Fibroblast of skin of scalp (primary cell): ENCODE data around the gene CRB3. TPM values are rescaled to one million over a fixed set of nuclear protein-coding genes. Genes with fewer than 3 reads are reported as not detected.
"Not testable (repeated sequence)": the region's sequence is repeated elsewhere in the genome, so short reads cannot be mapped to it uniquely, and the experiment has no call there.

Experiments used
- DNase-seq: peaks from one replicate; pipeline ENCODE4 v3.0.0-alpha.2; 2013
- polyA plus RNA-seq, 2 experiments: library from polyadenylated mRNA; unstranded; fragments of 120-200 nt; gene quantifications; one replicate each; pipeline ENCODE4 v1.2.1, GENCODE V29; 2013; ENCODE audit not compliant: insufficient read length in 2 of 2

The CRB3 gene
- polyA plus RNA-seq (2013, experiment 1 of 2; ENCODE audit: insufficient read length), result not detected
- polyA plus RNA-seq (2013, experiment 2 of 2; ENCODE audit: insufficient read length), result not detected

- no peak for DNase-seq
These were observed at the start of gene CRB3 for GRCh38 chr19:6464070-6464873. TSS of gene CRB3 (plus strand) at chr19:6464271. CDS start at chr19:6464702, 431 bp downstream.

GRCh38 chr19:6414793-6415590, 49.1 kb upstream of the CRB3 start:
- no peak for DNase-seq

- DNase-seq, result no peak
These were observed 48.4 kb upstream of the CRB3 start for GRCh38 chr19:6415591-6416190.

GRCh38 chr19:6416658-6417405, 47.2 kb upstream of the CRB3 start:
- DNase-seq, result no peak

- DNase-seq, result peak; percentile 14
These were observed 46.1 kb upstream of the CRB3 start for GRCh38 chr19:6417713-6418561.

- DNase-seq, result no peak
These were observed 45.5 kb upstream of the CRB3 start for GRCh38 chr19:6418562-6418932.

GRCh38 chr19:6421075-6422014, 42.7 kb upstream of the CRB3 start:
- DNase-seq, result no peak

- DNase-seq, result peak; percentile 49
These were observed 40.4 kb upstream of the CRB3 start for GRCh38 chr19:6423499-6424194.

- DNase-seq, result peak; percentile 15
These were observed 39.7 kb upstream of the CRB3 start, which contains the start of gene KHSRP for GRCh38 chr19:6424195-6424938. TSS of gene KHSRP (minus strand) at chr19:6424811. CDS start at chr19:6424701, 110 bp downstream.

GRCh38 chr19:6424939-6425731, 38.9 kb upstream of the CRB3 start:
- peak; percentile 100 for DNase-seq

- no peak for DNase-seq
These were observed 38.1 kb upstream of the CRB3 start for GRCh38 chr19:6425732-6426620.

- DNase-seq, result no peak
These were observed 36.9 kb upstream of the CRB3 start for GRCh38 chr19:6427131-6427530.

- DNase-seq, result not testable (repeated sequence)
These were observed 35.2 kb upstream of the CRB3 start for GRCh38 chr19:6428692-6429418.

GRCh38 chr19:6429419-6430221, 34.5 kb upstream of the CRB3 start:
- no peak for DNase-seq

- no peak for DNase-seq
These were observed 32.2 kb upstream of the CRB3 start for GRCh38 chr19:6431891-6432290.
